GM19468 (cell line): ENCODE data around the gene ZNF358.

Source experiments
- ATAC-seq: cut with Tn5 transposase; IDR thresholded peaks from one replicate; pipeline ENCODE4 v1.9.1; 2021; ENCODE audit warnings: mild to moderate bottlenecking, moderate library complexity, moderate number of reproducible peaks; ENCODE audit not compliant: unreplicated experiment; ENCODE audit errors: extremely low read depth

The ZNF358 gene

DNA sequence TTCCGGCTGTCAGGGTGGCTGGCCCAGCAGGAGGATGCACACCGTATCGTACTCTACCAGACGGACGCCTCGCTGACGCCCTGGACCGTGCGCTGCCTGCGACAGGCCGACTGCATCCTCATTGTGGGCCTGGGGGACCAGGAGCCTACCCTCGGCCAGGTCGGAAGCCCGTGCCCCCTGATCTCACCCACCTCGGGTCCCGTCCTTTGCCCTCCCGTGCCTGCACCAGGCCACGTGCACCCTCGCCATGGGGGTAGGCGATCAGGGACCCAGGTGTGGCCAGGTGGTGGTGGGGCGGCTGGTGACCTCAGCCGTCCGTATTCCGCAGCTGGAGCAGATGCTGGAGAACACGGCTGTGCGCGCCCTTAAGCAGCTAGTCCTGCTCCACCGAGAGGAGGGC lies 38.7 kb downstream of the ZNF358 start:
- ATAC-seq: no peak

DNA sequence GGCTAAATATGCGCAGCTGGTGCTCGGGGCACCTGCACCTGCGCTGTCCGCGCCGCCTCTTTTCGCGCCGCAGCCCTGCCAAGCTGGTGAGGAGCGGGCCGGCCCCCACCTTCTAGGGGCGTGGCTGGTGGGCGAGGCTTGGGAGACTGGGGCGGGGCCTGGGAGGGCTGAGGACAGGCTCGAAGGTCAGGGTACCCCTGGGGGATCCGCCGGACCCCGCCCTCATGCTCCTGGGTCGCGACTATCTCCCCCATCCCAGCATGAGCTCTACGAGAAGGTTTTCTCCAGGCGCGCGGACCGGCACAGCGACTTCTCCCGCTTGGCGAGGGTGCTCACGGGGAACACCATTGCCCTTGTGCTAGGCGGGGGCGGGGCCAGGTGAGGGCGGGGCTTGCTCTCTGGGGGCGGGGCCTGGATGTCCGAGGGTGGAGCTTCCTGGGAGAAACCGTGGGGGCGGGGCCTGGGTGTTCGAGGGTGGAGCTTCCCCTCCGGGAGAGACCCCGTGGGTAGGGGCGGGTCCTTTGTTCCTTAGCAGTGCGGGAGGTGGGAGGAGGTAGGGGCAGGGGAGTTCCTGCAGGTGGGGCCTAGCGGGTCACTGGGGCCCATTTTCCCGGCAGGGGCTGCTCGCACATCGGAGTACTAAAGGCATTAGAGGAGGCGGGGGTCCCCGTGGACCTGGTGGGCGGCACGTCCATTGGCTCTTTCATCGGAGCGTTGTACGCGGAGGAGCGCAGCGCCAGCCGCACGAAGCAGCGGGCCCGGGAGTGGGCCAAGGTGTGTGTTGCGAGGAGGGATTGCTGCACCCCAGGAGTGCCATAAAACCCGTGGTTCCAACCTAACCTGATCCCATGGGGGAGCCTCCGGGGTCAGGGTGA lies 39.3 kb downstream of the ZNF358 start:
- no peak for ATAC-seq

DNA sequence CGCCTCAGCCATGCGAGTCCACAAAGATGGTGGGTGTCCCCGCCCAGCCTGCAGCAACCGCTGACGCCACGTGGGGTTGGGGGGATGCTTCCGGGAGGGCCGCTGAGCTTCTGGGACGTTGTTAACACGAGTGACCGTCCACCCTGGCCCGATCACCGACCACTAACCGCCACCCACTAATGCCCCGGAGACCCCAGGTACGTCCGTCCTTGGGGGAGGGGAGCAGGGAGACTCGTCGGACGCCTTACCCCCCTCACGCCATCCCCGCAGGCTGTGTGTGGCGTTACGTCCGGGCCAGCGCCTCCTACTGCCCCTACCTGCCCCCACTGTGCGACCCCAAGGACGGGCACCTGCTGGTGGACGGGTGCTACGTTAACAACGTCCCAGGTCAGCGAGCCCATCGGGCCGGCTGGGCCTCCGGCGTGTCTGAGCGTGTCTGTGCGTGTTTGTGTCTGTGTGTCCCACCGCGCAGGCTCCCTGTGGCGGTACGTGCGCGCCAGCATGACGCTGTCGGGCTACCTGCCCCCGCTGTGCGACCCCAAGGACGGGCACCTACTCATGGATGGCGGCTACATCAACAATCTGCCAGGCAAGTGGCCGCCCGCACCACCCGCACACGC lies 40.9 kb downstream of the ZNF358 start:
- no peak for ATAC-seq

DNA sequence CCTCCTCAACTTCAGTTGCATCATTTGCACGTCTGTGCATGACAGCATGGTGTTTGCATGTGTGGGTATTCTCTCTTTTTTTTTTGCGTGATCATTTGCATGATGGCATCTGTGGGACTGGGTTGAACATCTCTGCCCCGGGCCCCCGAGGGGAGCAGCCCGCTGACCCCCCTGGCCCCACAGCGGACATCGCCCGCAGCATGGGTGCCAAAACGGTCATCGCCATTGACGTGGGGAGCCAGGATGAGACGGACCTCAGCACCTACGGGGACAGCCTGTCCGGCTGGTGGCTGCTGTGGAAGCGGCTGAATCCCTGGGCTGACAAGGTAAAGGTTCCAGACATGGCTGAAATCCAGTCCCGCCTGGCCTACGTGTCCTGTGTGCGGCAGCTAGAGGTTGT lies 42.8 kb downstream of the ZNF358 start:
- ATAC-seq: no peak

DNA sequence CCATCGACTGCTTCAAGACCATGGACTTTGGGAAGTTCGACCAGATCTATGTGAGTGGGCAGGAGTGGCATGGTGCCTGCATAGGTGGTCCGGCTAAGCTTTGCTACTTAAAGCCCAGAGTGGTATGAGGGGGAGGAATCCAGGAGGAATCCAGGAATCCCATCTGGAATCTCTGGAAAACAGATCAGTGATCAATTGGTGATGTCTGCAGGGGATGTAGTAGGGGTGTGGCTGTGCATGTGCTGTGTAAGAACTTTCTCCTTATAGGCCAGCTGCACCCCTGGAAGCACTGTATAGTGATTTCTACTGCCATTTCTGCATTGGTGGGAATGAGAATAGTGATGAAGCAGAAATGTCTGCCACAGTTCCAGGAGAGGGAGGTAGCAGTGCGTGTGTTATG lies 43.2 kb downstream of the ZNF358 start:
- ATAC-seq: no peak

DNA sequence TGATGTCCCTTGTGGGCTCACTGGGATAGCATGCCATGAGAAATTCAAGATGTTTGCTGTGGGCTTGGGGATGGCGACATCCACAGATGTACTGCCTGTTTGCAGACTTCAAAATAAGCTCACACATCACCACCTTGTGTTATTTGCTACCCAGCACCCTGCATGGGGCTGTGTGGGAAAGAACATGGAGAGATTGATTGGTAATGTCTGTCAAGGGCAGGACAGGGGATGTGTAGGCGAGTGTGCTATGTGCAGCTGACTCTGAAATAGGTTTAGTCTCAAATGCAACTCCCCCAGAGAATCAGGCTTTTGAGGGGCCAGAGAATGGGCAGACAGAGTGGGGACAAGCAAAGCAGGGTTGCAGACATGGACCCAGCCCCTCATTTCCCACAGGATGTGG lies 44.4 kb downstream of the ZNF358 start:
- no peak for ATAC-seq

DNA sequence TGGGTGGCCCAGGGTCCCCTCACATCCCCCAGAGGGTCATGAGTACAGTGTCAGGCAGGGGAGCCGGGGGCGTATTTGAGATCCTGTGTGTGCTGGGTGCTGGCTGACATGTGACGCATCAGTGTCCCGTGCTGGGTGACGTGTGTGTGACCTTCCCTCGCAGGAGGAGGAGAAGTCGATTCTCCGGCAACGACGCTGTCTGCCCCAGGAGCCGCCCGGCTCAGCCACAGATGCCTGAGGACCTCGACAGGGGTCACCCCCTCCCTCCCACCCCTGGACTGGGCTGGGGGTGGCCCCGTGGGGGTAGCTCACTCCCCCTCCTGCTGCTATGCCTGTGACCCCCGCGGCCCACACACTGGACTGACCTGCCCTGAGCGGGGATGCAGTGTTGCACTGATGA lies 45.4 kb downstream of the ZNF358 start:
- ATAC-seq: no peak

DNA sequence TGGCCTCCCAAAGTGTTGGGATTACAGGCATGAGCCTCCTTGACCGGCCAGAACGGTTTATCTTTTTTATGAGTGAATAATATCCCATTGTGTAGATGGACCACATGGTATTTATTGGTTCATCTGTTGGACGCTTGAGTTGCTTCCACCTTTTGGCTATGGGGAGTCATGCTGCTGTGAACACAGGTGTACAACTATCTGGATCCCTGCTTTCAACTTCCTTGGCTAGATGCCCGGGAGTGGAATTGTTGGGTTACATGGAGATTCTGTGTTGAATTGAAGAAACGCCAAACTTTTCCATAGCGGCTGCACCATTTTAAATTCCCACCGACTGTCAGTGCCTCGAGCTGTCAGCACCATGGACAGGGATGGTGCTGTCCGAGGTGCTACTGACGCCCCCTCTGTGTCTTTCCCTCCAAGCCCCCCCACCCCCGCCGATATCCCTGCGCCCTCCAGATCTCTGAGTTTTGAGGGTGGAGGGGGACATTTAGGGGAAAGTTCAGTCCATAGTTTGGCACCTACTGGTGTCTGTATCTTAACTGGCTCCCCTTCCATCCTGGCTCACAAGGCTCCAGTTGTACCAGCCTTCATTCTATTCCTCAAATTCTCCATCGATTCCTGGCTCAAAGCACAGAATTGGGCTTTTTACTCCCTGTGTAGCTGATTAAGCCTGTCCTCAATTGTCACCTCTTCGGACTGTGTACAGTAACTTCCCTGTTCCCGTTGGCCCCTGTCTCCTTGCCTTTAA lies 46.9 kb downstream of the ZNF358 start:
- ATAC-seq: no peak

DNA sequence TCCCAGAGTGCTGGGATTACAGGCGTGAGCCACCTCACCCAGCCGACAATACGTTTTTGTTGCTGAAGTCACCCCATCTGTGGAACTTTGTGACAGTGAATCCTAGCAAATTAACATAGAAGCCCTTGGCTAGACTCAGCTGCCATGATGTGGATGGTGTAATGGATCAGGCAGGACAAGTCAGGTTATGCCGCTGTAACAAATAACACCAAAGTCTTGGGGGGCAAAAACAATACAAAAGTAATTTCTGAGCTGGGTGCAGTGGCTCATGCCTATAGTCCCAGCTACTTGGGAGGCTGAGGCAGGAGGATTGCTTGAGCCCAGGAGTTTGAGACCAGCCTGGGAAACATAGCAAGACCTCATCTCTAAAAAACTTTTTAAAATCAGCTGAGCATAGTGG lies 49.0 kb downstream of the ZNF358 start:
- no peak for ATAC-seq

DNA sequence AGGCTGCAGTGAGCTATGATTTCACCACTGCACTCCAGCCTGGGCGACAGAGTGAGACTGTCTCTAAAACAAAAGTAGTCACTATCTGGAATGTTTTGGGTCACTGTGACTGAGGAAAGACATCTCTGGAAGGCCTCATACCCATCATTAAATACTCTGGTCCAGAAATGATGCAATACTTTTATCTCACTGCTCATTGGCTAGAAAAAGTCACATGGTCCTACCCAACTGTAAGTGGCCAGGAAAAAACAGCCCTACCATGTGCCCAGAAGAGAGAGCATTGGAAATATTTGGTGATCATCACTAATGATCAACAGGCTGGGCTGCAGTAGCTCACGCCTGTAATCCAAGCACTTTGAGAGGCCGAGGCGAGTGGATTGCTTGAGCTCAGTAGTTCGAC lies 49.4 kb downstream of the ZNF358 start:
- ATAC-seq: no peak
